ENCODE data around the gene PRRT2. TPM values are rescaled to one million over a fixed set of nuclear protein-coding genes. Genes with fewer than 3 reads are reported as not detected.

PRRT2 gene
- total RNA-seq, 2 experiments from 2014 or later = 0.09 to 3.4 TPM

- Histone ChIP-seq H3K9me2 (ENCODE audit: insufficient read depth, low read length) (no peaks in the 10 kb centered on the region), H3K4me3 (ENCODE audit: low read depth, low read length, poor library complexity, severe bottlenecking) (peak overlapping the region; percentile 89), H3K36me3 (ENCODE audit: insufficient read depth, low read length) (peaks cover 38% of the 10 kb centered on the region), H3K9me3 (ENCODE audit: low read length) (no peaks in the 10 kb centered on the region), H3K79me2 (ENCODE audit: insufficient read depth, low read depth, low read length) (peaks cover 21% of the 10 kb centered on the region; the same call in 1 of the 2 replicates), H3K27ac (ENCODE audit: low read depth, low read length, poor library complexity, severe bottlenecking) (peak overlapping the region; percentile 72), H4K20me1 (ENCODE audit: insufficient read depth, low read length) (0 out of 2 replicates have a peak, but pooled peaks cover 8% of the 10 kb centered on the region), H3K4me2 (ENCODE audit: low read length) (peak overlapping the region; percentile 88), H3K4me1 (ENCODE audit: insufficient read depth, low read length, poor library complexity, severe bottlenecking) (peaks cover 56% of the 10 kb centered on the region), H2AFZ (ENCODE audit: low read length) (no peak overlapping the region)
- BruUV-seq (replicated peaks) = no TSS peak
- ChIA-PET POLR2A (no interaction called here), CTCF (ENCODE audit: unreplicated experiment) (no interaction called here)
- intact Hi-C loops (cut with micrococcal nuclease; ENCODE audit: unreplicated experiment) = no loop called here
- DNase-seq (ENCODE audit: low spot score) = no peak
- TF ChIP-seq EZH2phosphoT487 (IDR thresholded peaks at IDR 0.05; ENCODE audit: borderline replicate concordance, low read depth, low read length) = no peak
- TF ChIP-seq CTCF (conservative IDR thresholded peaks at IDR 0.05; ENCODE audit: low read length) = no peak
Observed at GRCh38 chr16:29814592-29814991, 2.6 kb downstream of the PRRT2 start.

- H3K4me1 ChIP-seq (ENCODE audit: insufficient read depth, low read length, poor library complexity, severe bottlenecking) = peaks cover 56% of the 10 kb centered on the region
- intact Hi-C loops (cut with micrococcal nuclease; ENCODE audit: unreplicated experiment) = loop anchor here (5.0 kb wide), 1 partner anchor 157 kb away; the partner anchor contains the start of gene TAOK2
- H3K9me3 ChIP-seq (ENCODE audit: low read length) = no peaks in the 10 kb centered on the region
- H3K4me2 ChIP-seq (ENCODE audit: low read length) = peak overlapping the region; percentile 88
- peak overlapping the region; percentile 52 for H2AFZ ChIP-seq (ENCODE audit: low read length)
- H3K79me2 ChIP-seq (ENCODE audit: insufficient read depth, low read depth, low read length) = peaks cover 21% of the 10 kb centered on the region; the same call in 1 of the 2 replicates
- CTCF ChIA-PET (ENCODE audit: unreplicated experiment) = interaction anchor here (0.5 to 1.0 kb wide), 4 partner anchors 11 to 265 kb away, joined by 3 to 4 read pairs (median 4); partner anchors contain the start of gene KIF22
- no peak for DNase-seq (ENCODE audit: low spot score)
- H3K36me3 ChIP-seq (ENCODE audit: insufficient read depth, low read length) = peaks cover 38% of the 10 kb centered on the region
- no peaks in the 10 kb centered on the region for H3K9me2 ChIP-seq (ENCODE audit: insufficient read depth, low read length)
- BruUV-seq (replicated peaks) = TSS peak; percentile 75
- 0 out of 2 replicates have a peak, but pooled peaks cover 6% of the 10 kb centered on the region for H4K20me1 ChIP-seq (ENCODE audit: insufficient read depth, low read length)
- H3K4me3 ChIP-seq (ENCODE audit: low read depth, low read length, poor library complexity, severe bottlenecking) = peak overlapping the region; percentile 89
- peak overlapping the region; percentile 72 for H3K27ac ChIP-seq (ENCODE audit: low read depth, low read length, poor library complexity, severe bottlenecking)
- POLR2A ChIA-PET = interaction anchor here (0.9 to 1.1 kb wide), 4 partner anchors 11 to 146 kb away, joined by 3 to 5 read pairs (median 3); no protein-coding TSS in a partner anchor
- TF ChIP-seq CTCF (conservative IDR thresholded peaks at IDR 0.05; ENCODE audit: low read length) (no peak), EZH2phosphoT487 (IDR thresholded peaks at IDR 0.05; ENCODE audit: borderline replicate concordance, low read depth, low read length) (no peak)
Observed at GRCh38 chr16:29815032-29815721, 3.2 kb downstream of the PRRT2 start.

Measured in OCI-LY7 (cell line).